ENCODE data around the gene KRT40. TPM values are rescaled to one million over a fixed set of nuclear protein-coding genes. Genes with fewer than 3 reads are reported as not detected.

The KRT40 gene
- total and polyA plus RNA-seq, 2 experiments from 2014 or later = not detected

- TF ChIP-seq CTCF (conservative IDR thresholded peaks at IDR 0.05; ENCODE audit: low read depth in 2 of 2) (no peak), CREB1 (CRISPR knock-in tag; IDR thresholded peaks at IDR 0.05; ENCODE audit: low read depth) (no peak), JUNB (IDR thresholded peaks at IDR 0.05; ENCODE audit: unreplicated experiment) (no peak), EZH2phosphoT487 (IDR thresholded peaks at IDR 0.05; ENCODE audit: unreplicated experiment) (no peak)
Measured at GRCh38 chr17:40936976-40937375, 47.1 kb downstream of the KRT40 start (continued).

- Histone ChIP-seq H3K4me1 (ENCODE audit: insufficient read depth) (no peaks in the 10 kb centered on the region), H3K4me3 (no peak overlapping the region), H3K36me3 (ENCODE audit: insufficient read depth) (no peaks in the 10 kb centered on the region), H4K20me1 (replicated peaks; ENCODE audit: insufficient read depth) (no peaks in the 10 kb centered on the region), H3K27ac (ENCODE audit: low read depth) (no peak overlapping the region), H3K9me2 (ENCODE audit: insufficient read depth) (no peaks in the 10 kb centered on the region), H3K4me2 (no peak overlapping the region), H2AFZ (no peak overlapping the region), H3K27me3 (ENCODE audit: insufficient read depth) (no peaks in the 10 kb centered on the region), H3F3A (replicated peaks; ENCODE audit: low read depth) (no peaks in the 10 kb centered on the region), H3K79me2 (replicated peaks; ENCODE audit: insufficient read depth) (no peaks in the 10 kb centered on the region)
- H3K36me3 Mint-ChIP-seq (ENCODE audit: low read depth) = no peaks in the 10 kb centered on the region
- no peak; the same call in 2 of the 3 replicates for ATAC-seq
- no peaks in the 10 kb centered on the region for H3K9me3 Mint-ChIP-seq
- no peak overlapping the region for H3K4me3 Mint-ChIP-seq
- no peak for DNase-seq (ENCODE audit: low spot score)
- H3K27me3 Mint-ChIP-seq (ENCODE audit: insufficient read depth, low read depth, poor library complexity) = peaks cover 7% of the 10 kb centered on the region
- H3K27ac Mint-ChIP-seq = no peak overlapping the region
- peaks cover 9% of the 10 kb centered on the region for H3K4me1 Mint-ChIP-seq
- TF ChIP-seq CREB1 (CRISPR knock-in tag; IDR thresholded peaks at IDR 0.05; ENCODE audit: low read depth) (no peak), ETS1 (IDR thresholded peaks at IDR 0.05) (no peak), JUNB (IDR thresholded peaks at IDR 0.05; ENCODE audit: unreplicated experiment) (no peak), ZNF331 (CRISPR knock-in tag; IDR thresholded peaks at IDR 0.05; ENCODE audit: low read depth) (no peak), REST (IDR thresholded peaks at IDR 0.05; ENCODE audit: unreplicated experiment) (no peak), CTCF (conservative IDR thresholded peaks at IDR 0.05; ENCODE audit: low read depth in 2 of 2) (no peak), EZH2phosphoT487 (IDR thresholded peaks at IDR 0.05; ENCODE audit: unreplicated experiment) (no peak), POLR2AphosphoS5 (IDR thresholded peaks at IDR 0.05; ENCODE audit: low read depth) (no peak), ZNF114 (CRISPR knock-in tag; IDR thresholded peaks at IDR 0.05) (no peak), STAT1 (IDR thresholded peaks at IDR 0.05; ENCODE audit: unreplicated experiment) (no peak)
Measured at GRCh38 chr17:40936437-40936971, 47.6 kb downstream of the KRT40 start.

All from GM23338 (cell line).